CD4-positive, alpha-beta T cell treated with Interferon gamma for 1 hour (primary cell): ENCODE measurements around the gene C3.

Experiments
- DNase-seq: peaks from one replicate; pipeline ENCODE4 v3.0.0-alpha.2; 2020

The C3 gene

DNA sequence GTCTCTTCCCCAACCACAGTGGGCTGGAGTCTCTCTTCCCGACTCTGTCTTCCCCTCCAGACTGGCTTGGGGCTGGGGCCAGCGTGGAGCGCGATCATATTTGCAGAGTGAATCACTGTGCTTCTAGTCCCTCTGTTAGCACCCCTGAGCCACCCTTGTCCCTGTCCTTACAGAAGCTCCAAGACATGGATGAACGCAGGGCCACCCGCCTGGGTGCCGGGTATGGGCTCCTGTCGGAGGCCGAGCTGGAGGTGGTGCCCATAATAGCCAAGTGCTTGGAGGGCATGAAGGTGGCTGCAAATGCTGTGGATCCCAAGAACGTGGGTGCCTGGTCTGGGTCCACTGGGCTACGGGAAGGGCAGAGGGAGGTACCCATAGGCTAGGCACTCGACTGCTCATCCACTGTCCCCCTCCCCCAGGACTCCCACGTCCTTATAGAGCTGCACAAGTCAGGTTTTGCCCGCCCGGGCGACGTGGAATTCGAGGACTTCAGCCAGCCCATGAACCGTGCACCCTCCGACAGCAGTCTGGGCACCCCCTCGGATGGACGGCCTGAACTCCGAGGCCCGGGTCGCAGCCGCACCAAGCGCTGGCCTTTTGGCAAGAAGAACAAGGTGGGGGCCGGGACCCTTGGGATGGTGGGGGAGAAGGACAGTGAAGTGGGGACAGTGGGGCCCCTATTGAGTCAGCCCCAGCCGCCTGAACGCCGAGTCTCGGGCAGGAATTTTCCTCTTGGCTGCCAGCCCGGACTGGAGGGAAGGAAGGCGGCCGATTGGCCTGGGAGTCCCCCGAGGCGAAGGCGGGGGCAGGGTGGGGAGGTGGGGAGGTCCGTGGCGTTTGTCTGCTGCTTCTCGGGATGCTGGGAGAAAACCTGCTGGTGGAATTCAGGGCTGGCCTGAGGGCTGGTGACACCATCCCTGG lies 24.2 kb upstream of the C3 start:
- no peak for DNase-seq

DNA sequence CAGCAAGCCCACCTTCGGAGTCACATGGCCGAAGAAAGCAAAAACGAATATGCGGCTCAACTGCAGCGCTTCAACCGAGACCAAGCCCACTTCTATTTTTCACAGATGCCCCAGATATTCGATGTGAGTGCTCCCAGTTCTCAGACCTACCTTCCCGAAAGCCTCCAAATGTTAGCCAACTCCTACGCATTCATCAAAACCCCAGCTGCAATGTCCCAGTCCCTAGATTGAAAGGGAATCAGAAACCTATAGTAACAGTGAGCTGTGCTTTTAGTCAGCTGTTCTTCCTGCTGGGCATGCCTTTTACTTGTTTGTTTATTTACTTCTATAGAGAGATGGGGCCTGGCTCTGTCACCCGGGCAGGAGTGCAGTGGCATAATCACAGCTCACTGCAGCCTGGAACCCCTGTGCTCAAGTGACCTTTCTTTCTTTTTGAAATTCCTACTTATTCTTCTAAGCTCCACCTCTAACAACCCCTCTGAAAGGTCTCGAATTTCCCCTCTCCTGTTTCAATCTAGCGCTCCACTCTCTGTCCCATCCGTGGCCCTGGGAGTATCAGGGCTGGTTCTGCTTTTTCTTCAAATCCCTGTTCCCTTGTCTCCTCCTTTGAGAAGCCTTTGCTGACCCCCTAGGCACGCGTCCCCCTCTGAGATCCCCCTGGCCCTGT lies 23.4 kb upstream of the C3 start:
- no peak for DNase-seq

DNA sequence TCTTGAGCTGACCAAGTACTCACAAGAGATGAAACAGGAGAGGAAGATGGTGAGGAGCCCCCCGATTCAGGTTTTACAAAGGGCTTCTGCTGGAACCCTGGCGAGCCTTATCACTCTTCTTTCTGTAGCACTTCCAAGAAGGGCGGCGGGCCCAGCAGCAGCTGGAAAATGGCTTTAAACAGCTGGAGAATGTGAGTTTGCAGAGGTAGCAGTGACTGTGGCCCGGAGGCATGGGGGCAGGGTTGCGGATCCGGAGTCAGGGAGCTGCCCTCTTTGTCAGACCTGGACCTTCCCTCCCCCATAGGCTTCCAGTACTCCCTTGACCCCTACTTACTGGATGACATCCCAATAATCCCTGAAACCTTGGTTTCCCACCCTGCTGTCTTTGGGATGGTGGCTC lies 22.6 kb upstream of the C3 start:
- no peak for DNase-seq

- no peak for DNase-seq
Measured at GRCh38 chr19:6740589-6741343, 20.3 kb upstream of the C3 start.

- no peak for DNase-seq
Measured at GRCh38 chr19:6739883-6740588, 19.6 kb upstream of the C3 start.

- DNase-seq = peak; percentile 84
Measured at GRCh38 chr19:6739390-6739882, 19.0 kb upstream of the C3 start, which contains the start of gene TRIP10. Gene TRIP10, plus strand, starts transcription at chr19:6739680. Its CDS starts 82 bp downstream, at chr19:6739762.

DNA sequence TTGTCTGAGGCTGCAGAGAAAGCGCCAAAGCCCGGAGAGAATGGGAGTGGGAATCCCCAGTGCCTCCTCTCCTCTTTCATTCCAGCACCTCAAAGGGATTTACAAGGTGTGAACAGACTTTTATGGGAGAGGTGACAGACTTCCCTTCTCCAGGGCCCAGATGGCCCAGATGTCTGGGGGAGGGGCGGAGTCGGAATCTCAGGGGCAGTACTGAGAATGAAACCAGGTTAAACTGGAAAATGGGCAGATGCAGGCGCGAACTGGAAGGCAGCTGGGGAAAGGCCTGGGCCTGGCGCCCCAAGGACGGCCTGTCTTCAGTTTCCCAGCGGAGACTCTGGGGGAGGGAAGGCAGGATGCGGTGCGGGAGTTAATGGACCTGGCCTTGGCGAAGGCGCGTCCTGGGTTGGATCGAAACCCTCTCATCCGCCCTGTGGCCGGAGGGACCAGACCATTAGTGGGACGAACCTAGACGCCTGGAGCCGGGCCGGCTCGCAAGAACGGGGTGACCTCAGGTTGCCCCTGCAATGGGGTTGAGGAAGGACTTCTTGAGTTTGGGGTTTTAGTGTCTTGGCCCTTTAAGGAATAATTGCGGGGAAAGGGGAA lies 18.4 kb upstream of the C3 start:
- no peak for DNase-seq

DNA sequence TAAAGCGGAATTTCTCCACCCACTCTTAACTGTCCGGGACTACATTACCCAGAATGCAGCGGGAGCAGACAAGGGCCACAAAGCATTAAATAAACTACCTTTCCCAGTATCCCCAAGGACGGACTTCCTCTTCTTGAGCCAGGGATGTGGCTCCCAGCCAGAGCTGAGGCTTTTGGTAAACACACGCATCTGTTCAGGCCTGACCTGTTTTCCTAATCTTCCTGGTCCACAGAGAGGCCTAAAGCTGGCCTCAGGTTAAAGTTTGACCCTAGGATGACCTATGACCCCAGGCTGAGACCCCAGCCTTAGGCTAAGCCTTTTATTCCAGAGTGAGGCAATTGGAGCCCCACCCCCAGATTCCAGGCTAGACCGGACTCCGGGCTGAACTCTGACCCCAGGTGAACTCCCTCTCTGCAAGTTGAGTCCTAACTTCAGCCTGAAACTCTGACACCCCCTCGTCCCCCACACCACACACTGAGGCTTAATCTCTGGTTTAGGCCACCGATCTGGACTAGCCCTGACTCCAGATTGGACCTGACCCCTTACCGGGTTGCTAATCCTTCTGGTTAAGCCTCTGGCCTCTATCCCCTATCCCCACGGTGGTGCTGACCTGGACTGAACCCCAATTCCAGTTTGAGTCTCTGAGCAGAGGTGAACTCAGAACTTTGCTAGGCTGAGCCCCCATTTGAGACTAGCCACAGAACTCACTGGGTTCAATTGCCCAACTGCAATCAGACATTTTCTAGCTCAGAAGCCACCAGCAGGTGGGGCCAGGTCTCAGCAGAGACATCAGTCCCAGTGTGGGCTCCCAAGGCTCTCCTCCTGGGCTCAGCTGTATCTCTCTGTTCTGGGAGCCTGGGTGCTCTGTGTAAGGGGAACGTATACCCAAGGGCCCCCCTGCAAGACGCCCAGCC lies 17.7 kb upstream of the C3 start:
- DNase-seq = peak; percentile 81

DNA sequence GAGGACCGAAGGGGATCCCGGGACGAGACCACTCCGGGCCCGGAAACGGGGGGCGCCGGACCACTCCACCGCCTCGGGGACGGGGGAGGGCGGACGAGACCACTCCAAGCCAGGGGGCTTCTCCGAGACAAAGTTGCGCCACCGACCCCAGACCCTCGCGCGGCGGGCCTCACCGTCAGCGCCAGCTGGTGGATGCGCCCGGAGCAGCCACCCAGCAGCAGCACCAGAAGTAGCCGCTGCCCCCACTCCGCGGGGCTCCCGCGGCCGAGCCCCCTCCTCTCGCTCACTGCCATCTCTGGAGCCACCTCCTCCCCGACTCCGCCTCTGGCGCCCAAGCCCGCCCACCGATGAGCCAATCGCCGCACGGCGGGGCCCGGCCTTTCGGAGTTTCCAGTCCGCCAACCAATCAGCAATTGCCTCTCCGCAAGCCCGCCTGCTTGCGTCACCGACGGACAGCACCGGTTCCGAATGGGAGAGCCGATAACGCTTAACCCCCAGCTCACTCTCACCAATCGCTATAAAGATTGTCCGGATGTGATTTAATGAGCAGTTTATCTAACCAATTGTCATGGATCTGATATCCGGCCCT lies 16.9 kb upstream of the C3 start, which contains the start of gene GPR108:
TSS of gene GPR108 (minus strand) at position 297 of the 589 bp plus-strand sequence. CDS start at position 293, 4 bp downstream.
- DNase-seq = peak; percentile 100

GRCh38 chr19:6736917-6737283 lies 16.4 kb upstream of the C3 start:
- no peak for DNase-seq

GRCh38 chr19:6736169-6736916 lies 15.9 kb upstream of the C3 start:
- peak; percentile 76 for DNase-seq

- DNase-seq = no peak
Measured at GRCh38 chr19:6735181-6735911, 14.9 kb upstream of the C3 start.

GRCh38 chr19:6734096-6734696 lies 13.7 kb upstream of the C3 start:
- no peak for DNase-seq

GRCh38 chr19:6733338-6734095 lies 13.1 kb upstream of the C3 start:
- no peak for DNase-seq

DNA sequence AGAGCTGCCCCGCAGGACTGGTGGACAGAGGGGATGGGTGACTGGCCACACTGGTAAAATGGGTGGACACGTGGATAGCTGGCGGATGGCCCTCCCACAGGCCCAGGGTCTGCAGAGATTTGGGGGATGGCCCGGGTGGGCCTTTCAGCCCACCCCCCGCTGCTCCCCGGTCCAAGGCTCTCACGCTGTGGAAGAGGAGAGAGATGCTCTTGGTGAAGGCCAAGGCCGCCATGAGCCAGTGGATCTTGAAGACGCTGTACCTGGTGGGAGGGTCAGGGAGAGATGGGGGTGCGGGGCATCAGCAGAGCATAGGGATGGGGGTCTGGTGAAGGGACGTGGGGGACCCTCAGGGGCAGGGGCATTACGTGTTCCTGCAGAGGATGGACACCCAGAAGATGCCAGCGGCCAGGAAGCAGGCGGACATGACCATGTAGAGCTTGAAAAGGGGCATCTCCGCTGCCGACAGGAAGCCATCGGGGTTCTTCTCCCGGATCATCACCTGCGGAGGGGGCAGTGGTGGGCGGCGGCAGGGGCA lies 12.4 kb upstream of the C3 start:
- no peak for DNase-seq

DNA sequence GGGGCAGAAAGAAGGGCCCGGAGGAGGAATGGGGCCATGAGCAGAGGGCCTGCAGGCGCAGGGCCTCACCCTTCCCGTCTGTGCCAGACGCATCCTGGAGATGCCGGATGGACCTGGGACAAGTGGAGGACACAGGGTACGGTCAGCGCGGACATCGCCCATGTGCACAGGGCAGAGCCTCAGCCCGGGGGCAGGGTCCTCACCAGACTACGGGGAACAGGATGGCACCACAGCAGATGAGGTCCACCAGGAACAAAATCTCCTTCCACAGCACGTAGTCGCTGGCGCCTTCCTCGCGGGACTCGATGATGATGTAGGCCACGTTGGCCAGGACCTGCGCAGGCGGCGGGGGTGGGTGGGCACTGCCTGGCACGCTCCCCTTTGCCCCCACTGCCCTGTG lies 11.4 kb upstream of the C3 start:
- DNase-seq = no peak

DNA sequence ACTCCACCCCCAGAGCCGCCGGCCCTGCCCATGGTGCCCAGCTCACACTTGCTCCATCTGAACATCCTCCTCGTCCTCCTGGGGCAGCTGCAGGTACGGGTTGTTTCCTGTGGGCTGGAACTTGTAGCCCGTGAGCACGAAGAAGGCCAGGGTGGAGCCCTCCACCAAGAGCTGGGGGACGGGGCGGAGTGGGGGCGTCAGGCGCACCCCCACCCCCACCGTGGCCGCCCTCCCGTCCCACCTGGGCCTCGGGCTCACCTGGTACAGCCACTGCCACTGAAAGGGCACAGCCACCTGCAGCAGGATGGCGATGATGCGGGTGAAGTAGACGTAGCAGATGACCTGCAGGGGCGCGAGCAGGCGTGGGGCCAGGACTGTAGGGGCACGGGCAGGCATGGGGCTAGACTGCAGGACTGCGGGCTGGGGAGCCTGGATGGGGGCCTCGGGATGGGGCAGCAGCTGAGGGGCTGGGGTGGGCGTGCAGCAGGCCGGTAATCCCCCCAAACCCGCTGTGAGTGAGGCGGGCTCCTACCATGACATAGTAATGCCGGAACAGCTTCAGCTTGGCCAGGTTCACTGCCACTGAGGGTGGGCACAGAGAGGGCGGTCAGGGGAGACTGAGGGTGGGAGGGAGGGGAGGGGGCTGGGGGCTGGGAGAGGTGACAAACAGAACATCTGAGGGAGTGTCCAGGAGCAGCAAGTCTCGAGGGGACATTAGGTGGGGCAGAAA lies 10.7 kb upstream of the C3 start:
- DNase-seq = no peak
